Measurements from ENCODE around the gene GLE1. TPM values are rescaled to one million over a fixed set of nuclear protein-coding genes. Genes with fewer than 3 reads are reported as not detected.

GLE1 gene
- polyA plus RNA-seq, 3 donors, result 29.5 to 33.4 (median 32.1) TPM

DNA sequence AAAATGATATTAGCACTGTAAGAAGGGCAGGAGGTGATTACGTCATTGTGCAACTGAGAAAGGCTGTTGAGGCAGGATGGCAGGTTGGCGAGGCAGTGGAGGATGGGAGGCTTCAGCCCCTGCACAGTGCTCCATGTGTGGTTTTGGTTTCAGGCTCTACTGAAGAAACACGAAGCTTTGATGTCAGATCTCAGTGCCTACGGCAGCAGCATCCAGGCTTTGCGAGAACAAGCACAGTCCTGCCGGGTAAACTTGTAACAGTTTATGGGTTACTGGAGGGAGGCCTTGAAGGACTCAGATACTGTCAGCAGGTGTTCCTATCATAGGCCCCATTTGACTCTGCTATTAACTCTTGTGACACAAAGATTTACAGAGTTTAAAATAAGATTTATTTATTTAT, 82.9 kb downstream of the GLE1 start:
- no peak for DNase-seq

DNA sequence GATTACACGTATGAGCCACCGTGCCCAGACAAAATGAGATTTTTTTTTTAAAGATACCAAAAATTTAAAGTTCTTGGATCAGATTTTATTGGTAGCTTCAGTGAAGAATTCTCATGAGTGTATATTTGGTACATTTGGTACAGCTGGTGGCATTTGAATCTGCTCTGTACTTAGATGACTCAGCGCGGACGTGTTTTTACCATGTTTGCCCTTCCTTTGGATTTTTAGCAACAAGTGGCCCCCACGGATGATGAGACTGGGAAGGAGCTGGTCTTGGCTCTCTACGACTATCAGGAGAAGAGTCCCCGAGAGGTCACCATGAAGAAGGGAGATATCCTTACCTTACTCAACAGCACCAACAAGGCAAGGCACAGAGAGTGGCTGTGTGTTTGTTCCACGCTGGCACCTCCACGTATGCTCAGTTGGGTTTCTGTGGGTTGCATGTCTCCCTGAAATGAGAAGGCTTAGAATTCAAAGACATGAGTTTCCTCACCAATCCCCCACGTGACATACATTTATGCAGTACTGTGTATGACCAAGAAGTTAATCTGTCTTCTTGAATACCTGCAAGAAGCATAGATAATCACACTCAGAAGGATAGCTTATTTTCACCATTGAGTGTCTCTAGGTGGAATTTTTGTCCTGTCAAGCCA, 84.2 kb downstream of the GLE1 start:
- no peak for DNase-seq

Other genes starting within 250 kb of the GLE1 start
- 100 to 1,000 TPM in 1 of 3 donors, 10 to 100 TPM in 2; 70.2 to 106 (median 93.1) TPM for gene GOLGA2, start 228.7 kb upstream of the GLE1 start, polyA plus RNA-seq (ENCODE audit: insufficient read length in 3 of 3)
- 10 to 100 TPM; 31.5 to 35.0 (median 32.5) TPM for gene SWI5, start 228.4 kb upstream of the GLE1 start, polyA plus RNA-seq (ENCODE audit: insufficient read length in 3 of 3)
- 10 to 100 TPM; 40.8 to 48.4 (median 47.1) TPM for gene TRUB2, start 182.3 kb upstream of the GLE1 start, polyA plus RNA-seq (ENCODE audit: insufficient read length in 3 of 3)
- gene COQ4, start 181.9 kb upstream of the GLE1 start, polyA plus RNA-seq (ENCODE audit: insufficient read length in 3 of 3), result 10 to 100 TPM; 64.1 to 97.0 (median 95.3) TPM
- 10 to 100 TPM; 19.6 to 24.6 (median 22.7) TPM for gene SLC27A4, start 164.2 kb upstream of the GLE1 start, polyA plus RNA-seq (ENCODE audit: insufficient read length in 3 of 3)
- gene URM1, start 133.3 kb upstream of the GLE1 start, polyA plus RNA-seq (ENCODE audit: insufficient read length in 3 of 3), result 10 to 100 TPM; 60.5 to 70.8 (median 64.7) TPM
- gene CERCAM, start 83.9 kb upstream of the GLE1 start, polyA plus RNA-seq (ENCODE audit: insufficient read length in 3 of 3), result 10 to 100 TPM; 42.9 to 50.7 (median 48.0) TPM
- gene ODF2, start 48.7 kb upstream of the GLE1 start, polyA plus RNA-seq (ENCODE audit: insufficient read length in 3 of 3), result 10 to 100 TPM; 50.4 to 55.1 (median 50.7) TPM
- gene SPTAN1, start 47.9 kb downstream of the GLE1 start, polyA plus RNA-seq (ENCODE audit: insufficient read length in 3 of 3), result 100 to 1,000 TPM; 362 to 483 (median 423) TPM
- gene DYNC2I2, start 152.1 kb downstream of the GLE1 start, polyA plus RNA-seq (ENCODE audit: insufficient read length in 3 of 3), result 10 to 100 TPM; 78.6 to 91.0 (median 86.0) TPM
- gene SET, start 184.5 kb downstream of the GLE1 start, polyA plus RNA-seq (ENCODE audit: insufficient read length in 3 of 3), result 100 to 1,000 TPM; 571 to 647 (median 631) TPM
- gene PKN3, start 197.8 kb downstream of the GLE1 start, polyA plus RNA-seq (ENCODE audit: insufficient read length in 3 of 3), result 10 to 100 TPM; 13.0 to 14.9 (median 13.7) TPM
- 10 to 100 TPM; 21.3 to 24.7 (median 23.4) TPM for gene ZDHHC12, start 219.4 kb downstream of the GLE1 start, polyA plus RNA-seq (ENCODE audit: insufficient read length in 3 of 3)